HG02943 (cell line): ENCODE results near the gene ATRN.
A peak's percentile ranks its signal among the peaks of the same experiment; 100 is the strongest.
"Not testable (repeated sequence)": the region's sequence is repeated elsewhere in the genome, so short reads cannot be mapped to it uniquely, and the experiment has no call there.

Source experiments
- ATAC-seq: cut with Tn5 transposase; IDR thresholded peaks from one replicate; pipeline ENCODE4 v1.9.1; 2021; ENCODE audit warnings: mild to moderate bottlenecking, low read depth, moderate library complexity; ENCODE audit not compliant: unreplicated experiment

ATRN gene

DNA sequence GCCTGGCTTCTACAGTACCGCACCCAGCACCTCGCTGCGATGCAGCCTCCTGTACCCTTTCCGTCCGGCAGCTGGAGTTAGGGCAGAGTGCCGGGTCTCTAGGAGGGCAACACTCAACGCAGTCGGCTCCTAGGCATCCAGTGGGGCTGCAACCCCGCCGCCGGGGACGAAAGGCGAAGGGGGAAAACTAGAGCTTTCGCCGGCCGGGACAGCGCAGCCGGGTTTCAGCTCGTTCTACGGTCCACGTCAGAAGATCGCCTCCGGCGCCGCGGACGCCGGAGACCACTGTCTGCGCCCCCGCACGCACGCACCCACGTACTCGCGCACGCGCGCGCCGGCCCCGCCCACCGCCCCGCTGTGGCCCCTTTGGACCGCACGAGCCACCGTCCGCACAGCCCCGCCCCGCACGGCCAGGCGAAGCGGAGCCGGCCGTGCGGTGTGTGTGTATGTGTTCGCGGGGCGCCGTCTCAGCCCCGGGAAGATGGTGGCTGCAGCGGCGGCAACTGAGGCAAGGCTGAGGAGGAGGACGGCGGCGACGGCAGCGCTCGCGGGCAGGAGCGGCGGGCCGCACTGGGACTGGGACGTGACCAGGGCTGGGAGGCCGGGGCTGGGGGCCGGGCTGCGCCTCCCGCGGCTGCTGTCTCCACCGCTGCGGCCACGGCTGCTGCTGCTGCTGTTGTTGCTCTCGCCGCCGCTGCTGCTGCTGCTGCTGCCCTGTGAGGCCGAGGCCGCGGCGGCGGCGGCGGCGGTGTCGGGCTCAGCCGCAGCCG is at the start of gene ATRN:
TSS of gene ATRN (plus strand) at position 392 of the 770 bp plus-strand sequence. CDS start at position 482, 90 bp downstream.
- ATAC-seq: peak; percentile 73

DNA sequence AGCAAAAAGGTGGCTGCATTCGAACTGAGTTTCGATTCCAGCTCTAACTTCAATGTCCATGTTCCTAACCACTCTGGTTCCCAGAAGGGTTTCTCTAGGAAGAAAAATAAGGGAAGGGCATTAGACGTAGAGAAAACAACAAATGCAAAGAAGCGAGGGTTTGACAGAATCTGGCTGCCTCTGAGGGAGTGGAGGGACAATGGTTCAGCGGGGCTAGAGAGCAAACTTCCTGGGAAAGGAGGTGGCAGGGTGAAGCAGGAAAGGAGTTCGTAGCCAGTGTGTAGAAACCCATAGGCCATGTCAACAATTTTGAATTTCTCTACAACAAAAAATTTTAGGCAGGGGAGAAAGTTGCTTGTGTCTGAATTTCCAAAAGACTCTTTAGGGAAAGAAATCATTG is 48.8 kb upstream of the ATRN start:
- ATAC-seq: no peak

DNA sequence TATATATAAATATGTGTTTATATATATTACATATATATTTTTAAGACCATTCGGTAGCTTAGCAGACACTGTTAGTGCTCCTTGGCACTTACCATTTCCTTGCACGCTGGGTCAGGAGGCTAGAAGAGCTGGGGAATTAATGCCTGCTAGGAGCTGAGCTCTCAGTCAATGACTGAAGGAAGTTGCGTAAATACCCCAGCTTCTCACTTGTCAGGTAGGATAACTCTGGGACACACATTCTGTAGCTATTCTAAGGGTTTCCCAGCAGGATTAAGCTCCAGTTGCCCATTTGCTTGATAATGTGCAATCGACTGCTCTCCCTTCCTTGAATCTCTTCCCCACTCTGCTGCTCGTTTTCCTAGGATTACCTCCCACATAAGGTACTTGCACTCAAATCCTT is 47.7 kb upstream of the ATRN start:
- ATAC-seq: no peak

DNA sequence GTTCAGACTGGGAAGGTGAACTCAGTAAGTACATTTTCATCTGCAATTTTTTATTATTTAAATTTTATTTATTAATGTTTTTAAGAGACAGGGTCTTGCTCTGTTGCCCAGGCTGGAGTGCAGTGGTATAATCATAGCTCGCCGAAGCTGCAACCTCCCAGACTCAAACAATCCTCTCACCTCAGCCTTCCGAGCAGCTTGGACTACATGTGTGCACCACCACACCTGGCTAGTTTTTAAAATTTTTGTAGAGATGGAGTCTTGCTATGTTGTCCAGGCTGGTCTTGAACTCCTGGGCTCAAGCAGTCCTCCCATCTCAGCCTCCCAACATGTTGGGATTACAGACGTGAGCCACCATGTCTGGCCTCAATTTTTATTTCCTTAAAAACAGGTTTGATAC is 44.1 kb upstream of the ATRN start:
- ATAC-seq: not testable (repeated sequence)

DNA sequence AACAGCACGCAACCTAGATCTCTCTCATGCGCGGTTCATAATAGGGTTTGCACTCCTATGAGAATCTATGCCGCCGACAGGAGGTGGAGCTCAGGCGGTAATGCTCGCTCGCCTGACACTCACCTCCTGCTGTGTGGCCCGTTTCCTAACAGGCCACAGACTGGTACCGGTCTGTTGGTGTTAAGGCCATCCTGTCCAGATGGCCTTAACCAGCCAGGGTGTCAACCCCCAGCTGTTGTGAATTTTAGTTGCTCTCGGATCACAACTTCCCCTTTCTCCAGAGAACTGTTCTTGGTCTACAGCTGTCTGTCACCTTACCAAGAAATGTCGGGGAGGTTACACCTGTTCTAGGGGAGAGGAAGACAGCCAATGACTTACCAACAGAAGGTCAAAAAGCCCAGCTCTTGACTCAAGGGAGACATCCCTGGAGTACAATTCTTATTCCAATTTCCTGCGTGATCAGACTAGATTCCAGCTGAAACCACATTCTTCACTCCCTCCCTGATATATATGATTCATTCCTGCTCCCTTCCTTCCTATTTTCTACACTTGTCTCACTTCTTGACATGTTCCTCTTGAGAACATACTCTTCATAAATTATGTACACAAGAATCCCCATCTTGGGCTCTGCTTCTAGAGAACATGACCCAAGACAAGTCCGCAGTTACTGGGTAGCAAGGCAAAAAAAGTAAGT is 40.3 kb upstream of the ATRN start:
- ATAC-seq: peak; percentile 78

DNA sequence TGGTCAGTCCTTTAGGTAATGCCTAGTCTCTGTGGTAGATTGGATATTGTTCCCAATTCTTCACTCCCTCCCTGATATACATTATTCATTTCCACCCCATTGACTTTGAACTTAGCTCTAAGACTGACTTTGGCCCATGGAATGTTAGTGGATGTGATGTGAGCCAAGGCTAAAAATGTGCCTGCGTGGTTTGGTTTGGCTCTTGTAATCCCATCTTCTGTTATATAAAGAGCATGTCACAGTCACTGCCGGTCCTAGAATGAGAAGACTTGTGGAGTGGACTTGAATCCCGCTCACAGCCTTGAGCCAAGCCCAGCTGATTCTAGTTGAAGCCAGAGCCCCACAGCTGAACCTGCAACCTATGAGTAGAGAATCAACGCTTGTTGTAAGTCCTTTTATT is 39.7 kb upstream of the ATRN start:
- no peak for ATAC-seq

DNA sequence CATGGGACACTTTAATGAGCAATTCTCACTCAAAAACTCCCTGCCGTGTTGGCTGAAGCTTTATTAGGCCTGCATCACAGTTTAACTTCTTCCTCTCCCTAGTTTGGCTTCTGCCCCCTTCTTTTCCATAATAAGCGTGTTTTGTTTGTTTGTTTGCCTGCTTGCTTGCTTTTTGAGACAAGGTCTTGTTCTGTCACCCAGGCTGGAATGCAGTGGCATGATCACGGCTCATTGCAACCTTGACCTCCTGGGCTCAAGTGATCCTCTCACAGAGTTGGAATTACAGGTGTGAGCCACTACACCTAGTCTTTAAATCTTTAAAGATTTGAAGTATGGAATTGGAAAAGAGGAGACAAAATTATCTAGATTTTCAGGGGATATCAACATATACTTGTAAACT is 38.0 kb upstream of the ATRN start:
- ATAC-seq: no peak

DNA sequence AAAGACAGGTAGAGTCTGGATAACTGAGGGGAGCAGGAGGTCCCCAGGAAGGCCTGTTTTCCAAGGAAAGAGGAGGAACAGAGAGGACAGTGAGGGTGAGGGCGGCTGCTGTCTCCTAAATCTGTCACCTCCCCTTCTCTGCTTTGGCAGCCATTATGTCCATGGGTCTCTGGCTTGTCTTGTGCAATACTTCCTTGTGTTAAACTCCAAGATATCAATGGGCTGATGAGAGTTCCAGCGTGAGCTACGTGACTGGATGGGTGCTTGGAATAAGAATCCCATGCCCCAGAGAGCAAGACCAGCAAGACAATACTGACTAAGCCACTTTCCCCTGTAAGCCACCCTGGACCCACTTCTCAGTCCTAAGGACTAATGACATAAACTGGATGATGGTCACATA is 37.1 kb upstream of the ATRN start:
- no peak for ATAC-seq

DNA sequence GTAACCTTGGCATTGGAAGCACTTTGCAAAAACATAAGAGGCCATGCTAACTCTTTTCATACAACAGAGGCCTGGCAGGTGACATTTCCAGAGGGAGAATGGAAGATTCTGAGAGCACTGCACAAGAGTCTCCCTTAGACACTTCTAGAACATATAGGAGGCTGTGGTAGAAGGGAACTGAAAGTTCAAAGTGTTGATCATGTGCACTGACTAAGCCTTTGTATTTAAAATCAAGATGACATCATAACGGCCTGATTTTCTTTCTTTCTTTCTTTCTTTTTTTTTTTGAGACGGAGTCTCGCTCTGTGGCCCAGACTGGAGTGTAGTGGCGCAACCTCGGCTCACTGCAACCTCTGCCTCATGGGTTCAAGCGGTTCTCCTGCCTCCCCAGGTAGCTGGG is 36.6 kb upstream of the ATRN start:
- ATAC-seq: no peak

DNA sequence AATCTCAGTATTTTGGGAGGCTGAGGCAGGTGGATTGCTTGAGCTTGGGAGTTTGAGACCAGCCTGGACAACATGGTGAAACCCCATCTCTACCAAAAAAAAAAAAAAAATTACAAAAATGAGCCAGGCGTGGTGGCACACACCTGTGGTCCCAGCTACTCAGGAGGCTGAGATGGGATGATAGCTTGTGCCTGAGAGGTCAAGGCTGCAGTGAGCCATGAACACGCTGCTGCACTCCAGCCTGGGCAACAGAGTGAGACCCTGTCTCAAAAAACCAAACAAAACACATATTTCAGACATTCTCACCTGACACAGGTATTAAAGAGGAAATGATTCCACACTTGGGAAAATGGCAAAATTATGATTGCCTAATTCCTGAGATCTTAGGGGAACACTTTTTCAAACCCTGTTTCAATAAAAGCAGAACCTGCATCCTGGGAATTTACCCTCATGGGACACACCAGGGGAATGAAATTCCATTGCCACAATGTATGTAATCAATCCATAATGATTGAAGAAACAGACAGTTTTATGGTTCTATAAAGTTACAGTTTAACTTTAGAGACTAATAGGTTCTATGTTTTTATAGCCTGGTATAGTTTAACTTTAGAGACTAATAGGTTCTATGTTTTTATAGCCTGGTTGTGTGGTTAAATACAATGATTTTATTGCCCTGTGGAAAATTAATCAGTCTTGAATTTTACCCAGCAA is 33.8 kb upstream of the ATRN start:
- no peak for ATAC-seq

DNA sequence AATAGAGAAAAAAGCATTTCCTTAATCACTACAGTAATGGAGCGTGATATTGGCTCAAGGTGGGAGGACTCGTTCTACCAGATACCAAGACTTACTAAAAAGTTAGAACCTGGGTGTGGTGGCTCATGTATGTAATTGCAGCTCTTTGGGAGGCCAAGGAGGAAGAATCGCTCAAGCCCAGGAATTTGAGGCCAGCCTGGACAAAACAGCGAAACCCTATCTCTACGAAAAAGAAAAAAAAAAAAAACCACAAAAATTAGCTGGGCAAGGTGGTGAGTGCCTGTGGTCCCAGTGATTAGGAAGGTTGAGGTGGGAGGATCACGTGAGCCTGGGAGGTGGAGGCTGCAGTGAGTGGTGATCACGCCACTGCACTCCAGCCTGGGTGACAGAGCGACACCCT is 24.0 kb upstream of the ATRN start:
- ATAC-seq: no peak

DNA sequence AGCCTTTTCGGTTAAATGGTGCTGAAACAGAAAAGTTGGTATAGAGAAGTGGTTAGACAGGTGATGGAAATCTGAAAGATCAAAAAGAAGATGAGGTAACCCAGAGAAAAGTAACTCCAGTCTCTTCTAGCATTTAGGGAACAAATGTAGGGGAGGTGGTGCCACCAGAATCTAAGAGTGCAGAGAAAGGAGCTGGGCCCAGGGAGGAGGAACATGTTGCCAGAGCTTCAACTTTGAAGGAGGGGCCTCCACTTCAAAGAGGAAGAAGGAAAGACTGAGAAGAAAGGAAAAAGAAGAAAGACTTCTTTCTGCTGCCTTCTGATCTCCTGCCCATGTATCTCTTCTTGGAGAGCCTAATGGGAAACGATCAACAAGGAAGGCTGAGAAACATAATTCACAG is 23.5 kb upstream of the ATRN start:
- ATAC-seq: no peak

DNA sequence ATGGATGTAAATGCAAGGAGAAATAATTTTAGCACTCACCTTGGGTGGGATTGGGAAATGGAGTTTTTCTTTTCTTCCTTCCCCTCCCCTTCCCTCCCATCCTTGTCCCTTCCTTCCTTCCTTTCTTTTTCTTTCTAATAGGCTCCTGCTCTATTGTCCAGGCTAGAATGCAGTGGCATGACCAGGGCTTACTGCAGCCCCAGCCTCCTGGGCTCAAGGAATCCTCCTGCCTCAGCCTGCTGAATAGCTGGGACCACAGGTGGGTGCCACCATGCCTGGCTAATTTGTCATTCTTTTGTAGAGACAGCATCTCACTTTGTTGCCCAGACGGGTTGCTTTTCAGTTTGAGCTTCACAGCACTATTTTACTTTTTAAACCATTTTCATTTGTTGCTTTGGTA is 21.5 kb upstream of the ATRN start:
- ATAC-seq: no peak

DNA sequence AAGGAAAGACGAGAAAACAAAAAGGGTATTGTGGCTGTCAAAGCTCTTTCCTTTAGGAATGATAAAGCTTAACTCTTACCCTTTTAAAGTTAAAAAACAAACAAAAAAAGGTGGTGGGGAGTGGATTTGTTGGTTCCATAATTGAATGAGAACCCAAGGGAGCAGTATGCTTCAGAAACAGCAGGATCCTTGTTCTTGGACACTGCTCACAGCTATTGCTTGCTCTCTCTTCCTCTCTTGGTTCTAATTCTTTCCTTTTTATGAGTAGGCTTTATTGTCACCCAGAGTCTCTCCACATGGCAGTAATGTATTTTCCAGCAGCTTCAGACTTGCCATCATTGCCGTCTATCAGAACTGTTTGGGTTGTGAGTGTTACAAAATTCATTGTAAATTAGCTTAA is 18.7 kb upstream of the ATRN start:
- ATAC-seq: no peak

DNA sequence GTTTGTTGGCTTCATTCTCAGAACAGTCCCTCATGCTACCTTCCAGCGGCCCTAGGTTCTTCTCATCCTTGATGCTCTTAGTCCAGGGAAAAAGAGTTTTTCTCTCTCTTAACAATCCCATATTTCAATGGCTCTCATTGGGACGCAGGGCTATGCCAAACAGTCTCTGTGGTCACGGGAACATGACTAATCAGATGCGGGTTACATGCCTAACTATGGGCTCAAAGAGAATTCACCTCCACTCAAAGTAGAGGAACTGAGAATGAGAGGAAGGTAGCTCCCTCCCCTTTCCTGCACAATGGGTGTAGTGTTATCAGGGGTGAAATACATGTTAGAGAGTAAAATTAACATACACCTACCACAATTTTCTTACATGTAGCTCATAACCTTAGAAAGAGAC is 18.1 kb upstream of the ATRN start:
- ATAC-seq: no peak

DNA sequence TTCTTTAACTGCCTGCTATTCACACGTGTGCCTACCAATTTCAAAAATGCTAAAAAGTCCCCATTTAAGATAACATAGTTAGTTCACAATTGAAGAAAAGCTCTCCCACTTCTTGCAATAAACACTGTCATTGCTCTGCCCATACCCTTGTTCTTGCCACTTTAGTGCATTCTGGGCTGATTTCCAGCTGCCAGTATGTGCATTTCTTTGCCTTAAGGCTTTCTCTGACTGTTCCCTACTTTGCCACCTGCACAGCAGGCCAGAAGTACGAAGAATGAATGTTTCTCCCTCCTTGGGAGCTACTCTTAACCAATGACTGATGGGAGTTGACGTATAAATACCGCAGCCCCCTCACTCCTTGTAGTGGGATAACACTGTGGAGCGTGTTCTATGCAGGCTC is 16.0 kb upstream of the ATRN start:
- ATAC-seq: no peak

DNA sequence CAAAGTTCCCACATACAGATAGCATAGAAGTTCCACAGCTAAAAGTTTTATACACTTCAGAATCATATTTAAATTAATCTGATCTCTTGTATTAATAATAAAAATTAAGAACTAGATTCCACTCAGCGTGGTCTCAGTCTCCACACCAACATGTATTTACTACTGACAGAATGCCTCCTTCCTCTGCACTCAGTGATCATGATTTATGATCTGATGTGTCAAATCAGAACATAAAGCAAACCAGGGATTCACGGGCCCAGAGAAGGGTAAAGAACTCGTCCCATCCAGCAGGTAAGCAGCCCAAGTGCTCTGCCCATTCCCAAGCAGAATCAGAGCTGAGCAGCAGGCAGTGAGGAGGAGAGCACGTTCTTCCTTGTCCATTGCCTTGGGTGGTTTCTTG is 14.2 kb upstream of the ATRN start:
- no peak for ATAC-seq

DNA sequence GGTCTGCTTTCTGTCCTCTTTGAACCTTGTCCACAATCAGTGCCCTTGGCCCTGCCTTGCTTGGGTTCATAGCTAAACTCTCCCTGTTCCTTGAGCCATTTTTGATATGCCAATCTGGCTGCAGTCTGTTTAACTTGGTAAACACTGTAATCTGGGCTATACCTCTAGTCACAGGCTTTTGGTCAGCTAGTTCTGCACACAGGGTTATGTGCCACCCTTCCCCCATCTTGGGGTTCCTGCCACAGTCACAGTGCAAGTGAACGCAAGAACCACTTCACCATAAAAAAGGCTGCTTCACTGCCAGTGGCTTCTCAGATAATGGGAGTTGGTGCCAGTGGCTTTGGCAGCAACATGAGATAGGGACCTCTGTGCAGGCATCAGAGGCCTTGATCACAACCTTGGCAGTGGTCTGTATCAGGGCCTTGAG is 10.9 kb upstream of the ATRN start:
- ATAC-seq: no peak

DNA sequence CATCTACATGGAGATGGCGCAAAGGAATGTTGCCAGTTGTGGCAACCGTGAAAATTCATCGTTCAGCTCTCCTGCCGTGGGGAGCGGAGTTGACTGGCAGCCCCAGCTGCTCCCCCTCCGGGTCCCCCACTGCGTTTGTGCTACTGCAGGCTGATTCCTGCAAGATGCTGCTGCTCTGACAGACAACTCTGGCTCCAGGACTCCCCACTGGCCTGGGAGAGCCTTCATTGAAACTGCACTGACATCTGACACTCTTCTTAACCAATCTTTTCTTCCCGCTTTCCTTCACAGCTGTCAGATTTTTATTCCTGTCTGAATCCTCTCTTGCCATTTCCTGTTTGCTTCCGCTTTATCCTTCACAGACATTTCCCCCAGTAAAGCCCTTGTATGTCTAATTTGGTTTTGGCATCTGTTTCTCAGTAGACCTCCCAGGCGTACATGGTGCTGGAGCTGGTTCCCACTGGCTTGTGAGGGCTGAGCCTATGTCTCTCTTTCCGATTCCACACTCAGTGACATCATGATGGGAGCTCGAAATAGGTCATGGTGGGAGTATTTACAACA is 9.5 kb upstream of the ATRN start:
- no peak for ATAC-seq

DNA sequence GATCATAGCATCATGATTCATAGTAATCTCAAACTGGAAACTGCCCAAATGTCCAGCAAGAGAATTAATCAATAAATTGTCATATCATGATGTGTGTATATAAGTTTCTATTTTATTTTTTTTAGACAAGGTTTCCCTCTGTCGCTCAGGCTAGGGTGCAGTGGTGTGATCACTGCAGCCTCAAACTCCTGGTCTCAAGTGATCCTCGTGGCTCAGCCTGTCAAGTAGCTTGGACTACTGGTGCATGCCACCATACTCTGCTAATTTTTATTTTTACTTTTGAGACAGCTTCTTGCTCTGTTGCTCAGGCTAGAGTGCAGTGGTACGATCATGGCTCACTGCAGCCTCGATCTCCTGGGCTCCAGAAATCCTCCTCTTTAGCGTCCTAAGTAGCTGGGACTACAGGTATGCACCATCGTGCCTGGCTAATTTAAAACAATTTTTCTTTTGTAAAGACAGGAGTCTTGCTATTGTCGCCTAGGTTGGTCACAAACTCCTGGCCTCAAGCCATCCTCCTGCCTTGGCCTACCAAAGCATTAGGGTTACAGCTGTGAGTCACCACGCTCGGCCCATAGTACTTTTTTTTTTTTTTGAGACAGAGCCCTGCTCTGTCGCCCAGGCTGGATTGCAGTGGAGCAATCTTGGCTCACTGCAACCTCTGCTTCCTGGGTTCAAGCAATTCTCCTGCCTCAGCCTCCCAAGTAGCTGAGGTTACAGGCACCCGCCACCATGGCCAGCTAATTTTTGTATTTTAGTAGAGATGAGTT is 8.7 kb upstream of the ATRN start:
- no peak for ATAC-seq

DNA sequence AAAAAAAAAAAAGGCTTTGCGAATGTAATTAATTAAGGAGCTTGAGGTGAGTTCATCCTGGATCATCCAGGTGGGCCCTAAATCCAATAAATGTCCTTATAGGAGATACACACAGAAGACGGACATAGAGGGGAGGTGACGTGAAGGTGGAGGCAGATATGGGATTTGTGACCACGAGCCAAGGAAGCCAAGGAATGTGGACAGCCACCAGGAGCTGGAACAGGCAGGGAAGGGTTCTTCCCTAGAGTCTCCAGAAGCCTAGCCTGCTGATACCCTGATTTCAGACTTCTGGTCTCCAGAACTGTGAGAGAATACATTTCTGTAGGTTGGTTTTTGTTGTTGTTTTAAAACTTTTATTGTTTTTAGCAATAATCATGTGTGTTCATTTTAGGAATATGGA is 6.7 kb upstream of the ATRN start:
- ATAC-seq: no peak
